HL-60/S4 treated with phorbol 12-myristate 13-acetate at 8.2 ng/mL for 4 days and 3 days (cell line): Measurements from ENCODE around the gene WFIKKN2.

Source experiments
- in situ Hi-C: fragments of 300-500 bp; cut with MboI; formaldehyde crosslinking; loops from 2 replicates; pipeline ENCODE4 v1.15.0; 2022; ENCODE audit warnings: low sequenced_read_pairs

WFIKKN2 gene

DNA sequence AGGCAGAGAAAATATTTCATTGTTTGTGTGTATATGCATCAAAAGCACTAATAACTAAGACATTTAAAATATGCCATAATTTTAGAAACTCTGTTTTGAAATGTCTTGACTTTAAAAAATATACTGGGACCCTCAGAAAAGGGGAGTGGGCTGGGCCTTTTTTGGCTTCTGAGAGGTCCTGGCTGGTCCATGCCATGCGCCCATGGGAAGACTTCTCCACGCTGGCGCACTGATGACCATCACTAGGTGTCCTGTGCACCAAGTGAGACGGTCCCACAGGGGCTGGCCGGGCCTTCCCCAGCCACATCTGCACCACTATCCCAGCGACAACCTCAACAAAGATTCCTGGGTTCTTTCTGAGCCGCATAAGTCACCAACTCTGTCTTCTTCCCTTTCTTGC lies 27.0 kb upstream of the WFIKKN2 start:
- in situ Hi-C loops = no loop called here

DNA sequence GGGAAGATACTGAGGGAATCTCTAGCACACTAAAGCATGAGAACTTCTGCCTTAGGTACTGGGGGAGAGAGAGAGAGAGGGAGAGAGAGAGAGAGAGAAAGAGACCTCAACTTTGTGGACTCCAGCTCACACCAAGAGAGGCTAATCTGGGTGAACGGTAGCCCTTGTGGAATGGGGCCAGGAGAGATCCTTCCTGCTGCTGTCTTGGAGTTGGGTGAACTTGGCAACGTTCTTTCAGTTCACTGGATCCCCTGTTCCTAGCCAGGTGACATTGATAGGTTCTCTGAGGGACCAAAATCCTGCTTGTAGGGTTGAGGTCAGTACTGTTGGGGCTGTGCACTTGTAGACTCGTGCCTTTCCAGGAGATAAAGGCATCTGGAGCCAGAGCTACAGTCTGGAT lies 26.5 kb upstream of the WFIKKN2 start:
- in situ Hi-C loops = no loop called here

DNA sequence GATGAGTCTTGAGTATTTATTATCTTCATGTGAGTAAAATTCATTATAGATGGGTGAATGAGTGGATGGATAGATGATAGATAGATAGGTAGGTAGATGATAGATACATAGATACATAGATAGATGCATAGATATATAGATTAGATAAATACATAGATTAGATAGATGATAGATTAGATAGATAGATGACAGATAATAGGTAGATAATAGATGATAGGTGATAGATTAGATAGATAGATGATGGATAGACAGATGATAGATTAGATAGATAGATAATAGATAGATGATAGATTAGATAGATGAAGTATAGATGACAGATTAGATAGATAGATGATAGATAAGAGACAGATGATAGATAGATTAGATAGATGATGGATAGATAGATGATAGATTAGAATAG lies 21.8 kb upstream of the WFIKKN2 start:
- in situ Hi-C loops = no loop called here

DNA sequence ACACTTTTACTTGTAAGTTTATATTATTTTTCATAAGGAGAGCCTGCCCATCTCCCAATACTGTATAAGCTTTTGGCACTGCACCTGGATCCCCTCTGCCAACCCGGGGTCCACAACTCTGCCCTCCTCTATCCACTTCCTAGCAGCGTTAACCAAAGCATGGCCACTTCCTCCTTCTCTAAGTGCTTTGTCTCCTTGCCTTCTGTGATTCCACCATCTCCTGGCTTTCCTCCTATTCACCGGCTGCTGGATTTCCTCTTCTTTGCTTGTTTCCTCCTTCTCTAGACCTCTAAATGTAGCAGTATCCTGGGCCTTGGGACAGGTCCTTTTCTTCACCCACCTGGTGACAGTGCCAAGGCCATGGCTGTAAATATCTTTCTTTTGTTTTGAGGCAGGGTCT lies 20.0 kb upstream of the WFIKKN2 start:
- in situ Hi-C loops = no loop called here

DNA sequence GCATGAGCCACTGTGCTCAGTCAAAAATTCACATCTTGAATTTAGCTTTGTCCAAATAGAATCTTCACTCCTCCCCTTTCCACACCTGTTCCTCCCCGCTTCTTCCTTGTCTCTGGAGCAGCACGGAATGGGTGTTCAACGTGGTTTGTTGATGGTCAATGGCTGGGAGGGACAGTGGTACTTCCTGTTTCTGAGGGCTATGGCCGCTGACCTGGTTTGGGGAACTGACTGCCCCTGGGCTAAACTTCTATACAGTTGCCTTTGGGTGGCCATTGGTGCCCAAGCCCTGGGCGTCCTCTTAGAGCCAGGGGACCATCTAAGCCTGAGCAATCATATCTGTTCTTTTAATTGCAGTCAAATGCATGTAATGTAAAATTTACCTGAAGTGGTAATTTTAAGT lies 19.1 kb upstream of the WFIKKN2 start:
- in situ Hi-C loops = no loop called here

DNA sequence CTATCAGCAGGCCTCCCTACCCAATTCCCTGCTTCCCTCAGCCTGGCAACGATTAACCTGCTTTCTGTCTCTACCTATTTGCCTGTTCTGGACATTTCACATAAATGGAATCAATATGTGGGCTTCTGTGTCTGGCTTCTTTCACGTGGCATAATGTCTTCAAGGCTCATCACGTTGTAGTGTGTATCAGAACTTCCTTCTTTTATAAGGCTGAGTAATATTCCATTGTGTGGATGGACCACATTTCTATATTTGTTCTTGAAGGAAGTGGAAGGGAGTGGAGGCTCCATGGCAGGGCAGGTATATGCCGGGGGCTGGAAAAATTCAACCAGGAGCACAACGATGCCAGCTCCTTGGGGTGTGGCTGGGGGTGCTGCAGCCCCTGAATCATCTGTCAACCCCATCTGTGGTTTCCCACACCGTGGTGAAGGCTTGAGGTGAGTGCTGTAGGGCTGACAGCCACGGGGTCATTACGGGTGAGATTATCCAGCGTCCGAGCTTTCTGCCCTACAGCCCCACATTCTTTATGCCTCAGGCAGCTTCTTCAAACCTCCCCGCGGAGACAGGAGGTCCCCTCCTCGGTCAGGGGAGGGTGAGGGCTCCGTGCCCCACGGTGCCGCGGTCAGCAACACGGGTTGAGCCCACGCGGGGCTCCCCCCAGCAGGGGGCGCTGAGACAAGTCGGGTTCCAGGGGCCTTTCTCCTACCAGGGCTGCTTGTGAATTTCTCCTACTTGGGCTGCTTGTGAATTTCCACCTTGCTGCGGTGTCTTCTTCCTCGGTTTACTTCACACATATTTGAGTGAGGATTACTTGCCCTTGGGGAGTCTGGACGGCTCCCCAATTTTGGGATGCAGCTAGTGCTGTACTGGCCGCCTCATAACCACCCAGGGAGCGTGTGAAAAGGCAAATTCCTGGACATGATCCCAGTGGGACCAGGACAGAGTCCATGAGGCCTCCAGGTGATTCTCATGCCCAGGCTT lies 18.3 kb upstream of the WFIKKN2 start:
- in situ Hi-C loops = no loop called here

DNA sequence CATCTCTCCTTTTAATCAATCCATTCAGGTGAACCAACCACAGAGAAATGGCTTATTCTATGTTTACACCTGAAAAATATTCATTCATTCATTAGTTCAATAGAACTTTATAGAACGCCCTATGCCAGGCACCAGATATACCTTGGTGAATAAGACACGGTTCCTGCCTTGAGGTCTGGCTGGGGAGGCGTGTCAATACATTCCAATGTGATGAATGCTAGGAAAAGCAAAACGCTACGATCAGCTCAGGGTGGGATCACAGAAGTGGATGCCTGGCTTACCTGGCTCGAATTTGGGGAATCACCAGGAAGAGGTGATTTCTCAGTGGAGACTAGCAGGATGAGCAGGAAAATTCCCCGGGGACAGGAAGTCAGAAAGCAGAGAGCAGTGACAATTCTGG lies 17.5 kb upstream of the WFIKKN2 start:
- in situ Hi-C loops = no loop called here

DNA sequence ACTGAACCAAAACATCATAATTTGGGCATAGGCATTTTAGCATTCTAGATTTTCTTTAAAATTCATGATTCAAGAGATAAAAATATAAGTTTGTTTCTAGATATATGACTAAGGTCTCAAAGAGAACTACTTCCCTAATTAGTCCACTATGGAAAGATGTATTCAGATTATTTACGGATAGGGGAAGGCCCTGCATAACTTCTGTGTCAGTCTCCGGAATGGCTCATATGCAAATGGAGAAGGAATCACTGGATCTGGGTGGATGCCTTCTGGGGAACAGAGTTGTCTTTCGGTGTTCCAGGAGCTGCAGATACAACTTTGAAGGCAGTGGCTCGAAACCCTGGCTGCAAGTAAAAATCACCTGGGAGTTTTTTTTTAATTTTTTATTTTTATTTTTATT lies 17.1 kb upstream of the WFIKKN2 start:
- in situ Hi-C loops = no loop called here

DNA sequence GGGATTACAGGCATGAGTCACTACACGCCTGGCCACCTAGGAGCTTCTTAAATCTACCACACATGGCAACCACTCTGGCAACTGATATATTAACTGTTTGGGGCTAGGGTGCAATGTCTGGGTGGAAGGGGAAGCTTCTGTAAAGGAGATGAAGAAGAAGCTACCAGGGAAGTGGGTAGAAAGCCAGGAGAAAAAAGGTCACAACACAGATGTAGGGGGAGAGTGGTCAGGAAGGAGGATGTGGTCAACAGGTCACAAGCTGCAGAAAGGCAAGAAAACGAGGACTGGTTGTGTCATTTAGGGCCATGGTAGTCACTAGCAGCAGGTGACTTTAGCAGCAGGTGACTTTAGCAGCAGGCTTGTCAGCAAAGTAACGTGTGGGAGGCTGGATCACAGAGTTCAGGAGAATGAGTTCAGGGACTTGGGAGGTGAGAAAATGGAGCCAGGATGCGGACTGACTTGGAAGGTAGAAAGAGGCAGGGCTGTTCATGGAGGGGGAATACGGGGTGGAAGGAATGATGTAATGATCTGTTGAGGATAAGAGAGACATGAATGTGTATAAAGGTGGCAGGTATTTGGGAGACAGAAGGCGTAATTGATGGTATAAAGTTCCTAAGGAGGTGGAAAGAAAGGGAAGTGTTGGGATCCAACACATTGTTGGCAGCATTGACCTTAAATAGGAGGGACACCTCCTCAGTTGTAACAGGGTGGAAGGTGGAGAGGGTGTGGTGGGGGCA lies 16.3 kb upstream of the WFIKKN2 start:
- in situ Hi-C loops = no loop called here

DNA sequence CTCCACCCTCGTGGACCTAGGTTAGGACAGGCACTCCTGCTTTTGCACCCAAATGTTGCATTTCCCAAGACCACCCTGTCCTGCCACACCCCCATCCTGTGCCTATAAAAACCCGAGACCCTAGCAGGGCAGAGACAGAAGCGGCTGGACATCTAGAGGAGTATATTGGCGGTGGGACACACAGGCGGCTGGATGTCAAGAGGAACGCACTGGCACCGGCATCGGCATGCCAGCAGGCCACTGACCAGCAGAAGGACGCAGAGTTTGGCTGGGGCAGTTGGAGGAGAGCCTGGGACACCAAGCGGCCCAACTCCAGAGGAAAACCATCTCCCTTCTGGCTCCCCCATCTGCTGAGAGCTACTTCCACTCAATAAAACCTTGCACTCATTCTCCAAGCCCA lies 14.7 kb upstream of the WFIKKN2 start:
- in situ Hi-C loops = no loop called here

DNA sequence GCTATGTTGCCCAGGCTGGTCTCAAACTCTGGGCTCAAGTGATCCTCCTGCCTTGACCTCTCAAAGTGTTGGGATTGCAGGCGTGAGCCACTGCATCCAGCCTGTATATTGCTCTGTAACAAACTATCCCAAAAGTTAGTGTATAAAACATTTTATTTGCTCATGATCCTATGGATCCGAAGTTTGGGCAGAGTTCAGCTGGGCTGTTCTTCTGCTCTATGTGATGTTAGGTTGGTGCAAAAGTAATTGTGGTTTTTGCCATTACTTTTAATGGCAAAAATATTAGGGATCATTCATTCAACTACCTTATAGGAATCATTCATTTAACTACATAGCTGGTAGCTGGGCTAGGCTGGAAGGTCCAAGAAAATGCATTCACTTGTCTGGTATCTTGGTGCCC lies 12.8 kb upstream of the WFIKKN2 start:
- in situ Hi-C loops = no loop called here

DNA sequence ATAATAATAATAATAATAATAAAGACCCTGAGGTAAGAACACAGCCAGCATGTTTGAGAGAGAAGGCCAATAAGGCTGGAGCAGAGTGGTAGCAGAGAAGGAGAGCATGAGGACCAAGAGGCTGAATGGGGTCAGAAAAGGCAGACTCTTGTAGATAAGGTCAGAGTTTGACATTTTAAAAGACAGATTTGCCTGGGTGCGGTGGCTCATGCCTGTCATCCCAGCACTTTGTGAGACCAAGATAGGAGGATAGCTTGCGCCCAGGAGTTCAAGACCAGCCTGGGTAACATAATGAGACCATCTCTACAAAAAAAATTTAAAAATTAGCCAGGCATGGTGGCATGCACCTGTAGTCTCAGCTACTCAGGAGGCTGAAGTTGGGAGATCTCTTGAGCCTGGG lies 11.0 kb upstream of the WFIKKN2 start:
- in situ Hi-C loops = no loop called here

DNA sequence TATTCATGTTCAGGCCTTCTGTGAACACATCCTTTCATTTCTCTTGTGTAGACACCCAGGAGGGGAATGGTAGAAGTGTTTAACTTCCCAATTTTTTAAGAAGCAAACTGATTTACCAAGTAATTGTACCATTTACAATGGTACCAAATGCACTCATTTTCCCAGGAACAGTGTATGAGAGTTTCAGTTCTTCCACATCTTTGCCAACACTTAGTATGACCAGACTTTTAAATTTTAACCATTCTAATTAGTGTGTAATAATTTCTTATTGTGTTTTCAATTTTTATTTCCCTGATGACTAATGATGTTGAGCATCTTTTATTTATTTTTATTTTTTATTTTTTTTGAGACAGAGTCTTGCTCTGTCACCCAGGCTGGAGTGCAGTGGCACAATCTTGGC lies 10.2 kb upstream of the WFIKKN2 start:
- in situ Hi-C loops = no loop called here

DNA sequence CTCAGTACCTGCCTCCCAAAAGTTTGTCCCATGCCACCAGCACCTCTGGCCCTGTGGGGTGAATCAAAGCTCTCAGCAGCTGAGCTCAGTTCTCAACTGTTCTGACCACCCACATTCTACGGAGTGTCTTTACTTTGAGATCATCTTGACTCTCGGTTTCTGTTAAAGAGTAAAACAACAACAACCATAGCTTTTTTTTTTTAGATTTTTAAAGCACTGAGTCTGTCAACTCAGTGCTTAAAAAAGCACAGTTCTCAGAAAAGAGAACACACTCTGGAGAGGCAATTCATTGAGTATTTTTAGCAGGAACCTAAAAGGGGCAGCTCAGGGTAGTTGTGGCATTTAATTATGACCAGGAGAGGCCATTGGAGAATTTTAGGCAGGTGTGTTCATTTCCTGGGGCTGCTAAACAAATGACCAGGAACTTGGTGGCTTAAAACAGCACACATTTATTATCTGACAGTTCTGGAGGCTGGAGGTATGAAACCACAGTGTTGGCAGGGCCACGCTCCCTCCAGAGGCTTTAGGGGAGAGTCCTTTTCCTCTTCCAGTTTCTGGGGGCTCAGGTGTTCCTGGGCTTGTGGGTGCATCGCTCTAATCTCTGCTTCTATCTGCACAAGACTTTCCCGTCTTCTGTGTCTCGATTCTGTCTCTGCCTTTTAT lies 6.7 kb upstream of the WFIKKN2 start:
- in situ Hi-C loops = no loop called here

DNA sequence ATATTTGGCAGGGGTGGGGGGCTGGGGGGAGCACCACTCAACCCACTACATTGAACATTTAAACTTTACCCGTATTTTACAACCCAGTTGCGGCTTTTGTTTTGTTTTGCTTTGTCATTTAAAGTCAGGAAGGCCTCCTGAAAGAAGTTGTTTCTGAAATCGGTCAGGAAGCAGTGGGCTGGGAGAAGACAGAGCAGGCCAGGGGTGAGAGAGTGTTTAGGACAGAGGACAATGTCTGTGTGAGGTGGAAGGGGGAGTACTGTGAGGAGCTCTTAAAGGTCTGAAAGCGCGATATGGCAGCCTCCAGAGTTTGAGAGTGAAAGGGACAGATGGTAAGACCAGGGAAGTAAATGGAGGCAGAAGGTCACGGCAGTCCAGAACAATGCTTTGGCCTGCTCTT lies 6.1 kb upstream of the WFIKKN2 start:
- in situ Hi-C loops = no loop called here

DNA sequence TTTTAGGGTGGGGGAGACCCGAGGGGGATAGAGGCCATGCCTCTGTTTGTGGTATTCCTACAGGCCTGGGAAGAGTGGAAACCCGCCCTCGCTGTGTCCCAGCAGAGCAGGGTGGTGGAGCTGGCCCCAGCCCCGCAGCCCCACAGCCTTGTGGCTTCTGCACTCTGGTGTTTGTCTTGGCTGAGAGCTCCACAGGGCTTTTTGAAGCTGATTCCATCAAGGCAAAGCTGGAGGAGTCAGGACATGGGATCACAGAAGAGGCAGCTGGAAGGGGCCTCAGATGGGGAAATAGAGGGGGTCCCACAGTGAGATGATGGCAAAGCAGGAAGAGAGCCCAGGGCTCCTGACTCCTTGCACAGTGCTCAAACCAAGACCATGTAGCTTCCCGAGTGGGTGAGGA lies 5.0 kb upstream of the WFIKKN2 start:
- in situ Hi-C loops = no loop called here

DNA sequence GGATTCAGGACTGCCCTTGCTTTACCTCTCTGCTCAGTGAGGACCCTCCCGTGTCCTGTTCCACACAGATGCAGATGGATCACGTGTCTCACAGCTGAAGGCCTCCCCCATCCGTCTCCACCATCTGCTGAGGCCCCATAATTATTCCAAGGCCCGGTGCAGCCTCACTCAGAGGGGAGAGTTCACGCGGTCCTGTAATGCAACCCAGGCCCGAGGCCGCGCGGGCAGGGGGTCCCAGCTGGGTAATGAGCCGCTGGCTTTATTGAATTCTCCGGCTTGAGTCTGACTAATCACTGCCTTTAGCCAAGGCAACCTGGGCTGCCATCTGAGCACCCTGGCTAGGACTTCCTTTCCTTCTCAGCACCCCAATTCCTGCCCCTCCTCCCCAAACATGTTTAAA lies 4.4 kb upstream of the WFIKKN2 start:
- in situ Hi-C loops = no loop called here

DNA sequence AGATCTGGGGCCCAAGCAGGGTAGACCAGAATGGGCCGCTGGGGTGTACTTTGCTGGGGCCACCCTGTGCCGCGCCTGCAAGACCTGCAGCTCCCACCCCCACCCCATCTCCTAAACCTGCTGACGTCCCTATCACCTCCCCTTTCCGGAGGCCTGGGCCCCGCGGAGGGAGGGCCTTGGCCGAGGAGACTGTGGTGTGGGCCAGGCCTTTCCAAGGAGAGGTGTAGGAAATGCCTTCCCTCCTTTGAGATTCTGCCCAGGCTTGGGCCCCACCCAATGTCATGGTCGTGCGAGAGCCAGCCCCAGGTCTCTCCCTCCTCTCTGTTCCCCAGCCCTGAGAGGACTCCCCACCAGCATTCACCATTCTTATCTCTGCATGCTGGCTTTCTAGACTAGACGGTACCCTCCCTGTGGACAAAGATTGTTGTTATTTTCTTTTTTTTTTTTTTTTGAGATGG lies 3.9 kb upstream of the WFIKKN2 start:
- in situ Hi-C loops = no loop called here

DNA sequence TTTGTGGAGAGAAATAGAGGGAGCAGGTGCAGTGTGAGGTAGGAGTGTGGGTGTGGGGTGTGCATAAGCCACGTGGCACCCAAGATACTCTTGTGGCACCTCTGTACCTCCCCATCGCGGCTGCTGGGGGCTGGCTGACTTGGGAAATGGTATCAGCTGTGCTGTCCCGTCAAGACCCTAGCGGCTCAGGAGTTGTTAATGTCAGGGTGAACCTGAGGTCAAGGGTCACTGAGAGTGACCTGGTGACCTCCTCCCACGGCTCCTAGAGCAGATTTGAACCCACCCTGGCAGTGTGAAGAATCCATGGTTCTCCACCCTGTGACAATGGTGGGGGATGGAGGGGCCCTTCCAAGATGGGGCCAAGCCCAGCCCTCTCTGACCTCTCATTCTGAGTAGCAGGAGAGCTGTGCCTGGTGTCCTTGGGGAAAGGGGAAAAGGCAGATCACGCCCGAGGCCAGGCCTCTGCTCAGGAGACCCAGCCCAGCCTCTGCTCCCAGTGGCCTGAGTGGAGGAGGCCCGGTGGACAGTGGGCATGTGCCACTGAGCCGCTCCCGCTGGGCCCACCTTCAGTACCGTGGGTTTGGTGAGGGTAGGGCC lies 3.0 kb upstream of the WFIKKN2 start:
- in situ Hi-C loops = no loop called here

DNA sequence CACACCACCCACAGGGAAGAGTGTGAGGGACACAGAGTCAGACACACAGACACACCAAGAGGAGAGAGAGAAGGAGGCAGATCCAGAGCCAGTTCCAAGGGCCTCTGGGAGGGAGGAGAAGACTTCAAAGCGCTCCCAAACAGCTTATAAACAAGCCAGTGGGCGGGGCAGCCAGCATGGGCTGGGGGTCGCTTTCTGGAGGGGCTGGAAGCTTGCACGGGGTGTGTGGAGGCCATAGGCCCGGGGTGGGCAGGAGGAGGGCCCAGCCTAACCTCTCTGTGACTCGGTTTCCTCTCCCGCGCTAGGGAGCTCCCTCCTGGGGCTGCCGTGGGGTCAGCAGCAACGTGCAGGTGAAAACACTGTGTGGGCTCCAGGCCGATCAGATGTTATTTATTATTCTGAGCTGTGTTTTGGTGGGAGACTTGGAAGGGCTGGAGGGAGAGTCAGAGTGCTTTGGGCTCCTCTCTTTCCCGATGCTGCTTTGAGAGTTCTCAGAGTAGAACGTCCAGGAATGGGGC lies 2.5 kb upstream of the WFIKKN2 start:
- in situ Hi-C loops = no loop called here
